Measurements from ENCODE around the gene PDE4D. TPM values are rescaled to one million over a fixed set of nuclear protein-coding genes. Genes with fewer than 3 reads are reported as not detected.

PDE4D gene
- total and polyA plus RNA-seq, 2 of the 4 experiments (the other 2 are of a cell fraction) = 1.4 to 7.9 TPM

- Histone ChIP-seq H3K4ac (ENCODE audit: low read depth, low read length) (no peak overlapping the region), H2AK5ac (ENCODE audit: low read depth, low read length) (no peak overlapping the region), H3K14ac (replicated peaks; ENCODE audit: low read depth, low read length) (no peak overlapping the region), H2AK9ac (replicated peaks; ENCODE audit: low read depth, low read length, poor library complexity) (no peak overlapping the region), H3K9ac (ENCODE audit: low read depth, low read length) (no peak overlapping the region), H3K9me3 (ENCODE audit: control insufficient read depth, insufficient read depth, low read length) (no peaks in the 10 kb centered on the region), H4K20me1 (ENCODE audit: insufficient read depth, low read length) (no peaks in the 10 kb centered on the region), H3K18ac (ENCODE audit: low read depth, low read length) (no peak overlapping the region), H3K23ac (ENCODE audit: low read depth, low read length) (no peak overlapping the region), H3K27ac (ENCODE audit: insufficient read depth, low read length) (no peak overlapping the region), H3K36me3 (ENCODE audit: control insufficient read depth, insufficient read depth, low read length) (no peaks in the 10 kb centered on the region), H3K79me1 (ENCODE audit: low read depth in 1 of 2, low read length in 2 of 2) (no peaks in the 10 kb centered on the region), H2AFZ (replicated peaks; ENCODE audit: low read length, poor library complexity) (no peak overlapping the region), H4K91ac (ENCODE audit: insufficient read depth, low read depth, low read length) (no peak overlapping the region), H4K8ac (ENCODE audit: low read depth in 2 of 2, low read length in 2 of 2) (no peak overlapping the region), H2BK20ac (ENCODE audit: low read depth, low read length) (no peak overlapping the region), H3K27me3 (ENCODE audit: control insufficient read depth, insufficient read depth, low read length) (peaks cover 6% of the 10 kb centered on the region), H4K5ac (ENCODE audit: low read depth, low read length) (no peak overlapping the region), H3K4me1 (ENCODE audit: control insufficient read depth, insufficient read depth, low read length) (no peaks in the 10 kb centered on the region), H3K4me2 (ENCODE audit: low read depth, low read length) (no peak overlapping the region), H2BK120ac (ENCODE audit: low read depth, low read length) (no peak overlapping the region), H2BK15ac (ENCODE audit: low read depth, low read length) (no peak overlapping the region), H3K56ac (ENCODE audit: extremely low read depth, insufficient read depth, low read length) (no peak overlapping the region), H3K9me1 (ENCODE audit: insufficient read depth, low read length) (no peaks in the 10 kb centered on the region), H2BK5ac (ENCODE audit: low read depth, low read length, poor library complexity, severe bottlenecking) (no peak overlapping the region), H3K4me3 (ENCODE audit: insufficient read depth, low read depth, low read length) (no peak overlapping the region)
- no peak for DNase-seq
- intact Hi-C loops (cut with micrococcal nuclease) (no loop called here), dilution Hi-C loops (cut with HindIII; ENCODE audit: low sequenced_read_pairs, unreplicated experiment) (no loop called here), in situ Hi-C loops (cut with MboI; ENCODE audit: low sequenced_read_pairs) (no loop called here)
- TF ChIP-seq NFE2L2 (IDR thresholded peaks at IDR 0.05; ENCODE audit: low read depth, low read length) = no peak
- no peak for TF ChIP-seq FOS (IDR thresholded peaks at IDR 0.05; ENCODE audit: low read depth, low read length)
- TF ChIP-seq ELK1 (IDR thresholded peaks at IDR 0.05; ENCODE audit: borderline replicate concordance, low read depth, low read length) = no peak
- TF ChIP-seq CEBPB (IDR thresholded peaks at IDR 0.05; ENCODE audit: low read depth, low read length) = no peak
- no peak for TF ChIP-seq RCOR1 (IDR thresholded peaks at IDR 0.05; ENCODE audit: insufficient replicate concordance, low read length)
- no peak for TF ChIP-seq MAFK (IDR thresholded peaks at IDR 0.05; ENCODE audit: low read depth, low read length)
- ATAC-seq (ENCODE audit: low read depth) = no peak
- no TSS peak for BruUV-seq (replicated peaks)
- no CpG with 5 or more reads among the region's 5 CpGs for WGBS, 2 experiments (ENCODE audit: extremely low coverage in 2 of 2, insufficient read length in 1 of 2)
- POLR2A ChIA-PET (ENCODE audit: unreplicated experiment) = no interaction called here
- CTCF ChIA-PET = no interaction called here
Observed at GRCh38 chr5:58925627-58926540, 967.6 kb downstream of the PDE4D start.

Measured in IMR-90 (cell line).